GM18907 (cell line): ENCODE measurements around the gene KCNJ11.

Source experiments
- ATAC-seq: cut with Tn5 transposase; IDR thresholded peaks from one replicate; pipeline ENCODE4 v1.9.1; 2021; ENCODE audit warnings: mild to moderate bottlenecking, moderate library complexity; ENCODE audit not compliant: unreplicated experiment

KCNJ11 gene

GRCh38 chr11:17392872-17393271, 4.4 kb upstream of the KCNJ11 start:
- no peak for ATAC-seq

DNA sequence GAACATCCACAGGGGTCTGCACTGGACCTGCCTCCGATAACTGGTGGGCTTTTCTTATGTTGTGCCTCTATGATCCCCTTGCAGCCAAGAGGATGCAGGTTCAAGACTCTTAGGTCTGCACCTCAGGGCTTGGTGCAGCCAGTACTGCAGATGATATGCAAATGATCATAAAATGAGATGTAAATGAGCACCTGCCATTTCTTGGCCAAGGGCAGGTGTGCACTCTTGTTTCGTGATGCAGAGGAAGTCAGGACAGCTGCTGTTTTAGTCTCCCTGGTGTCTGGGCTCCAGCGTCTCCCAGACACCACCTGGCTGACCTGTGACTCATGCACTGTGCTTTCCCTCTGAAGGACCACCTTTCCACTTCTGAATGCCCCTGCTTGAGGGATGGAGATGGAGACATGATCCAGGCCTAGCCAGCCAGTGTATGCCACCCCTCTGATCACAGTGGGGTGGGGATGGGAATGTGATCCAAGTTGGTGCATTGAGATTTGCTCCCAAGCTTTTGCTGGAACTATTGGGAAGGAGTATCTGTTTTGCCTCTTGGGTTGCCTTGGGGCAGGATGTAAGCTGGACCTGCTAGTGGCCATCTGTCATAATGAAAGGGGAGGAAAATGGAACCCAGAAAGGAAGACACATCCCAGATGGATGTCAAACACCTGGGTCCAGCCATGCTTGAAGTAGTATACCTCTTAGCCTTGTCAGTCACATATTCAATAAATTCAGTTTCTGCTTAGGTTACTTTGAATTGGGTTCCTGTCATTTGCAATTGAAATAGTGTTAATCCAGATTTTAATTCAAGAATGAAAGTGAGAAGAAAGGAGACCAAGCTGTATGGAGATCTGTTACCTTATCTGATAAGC, 3.3 kb upstream of the KCNJ11 start:
- no peak for ATAC-seq

- no peak for ATAC-seq
Measured at GRCh38 chr11:17389957-17390649, 1.6 kb upstream of the KCNJ11 start.

- ATAC-seq, result peak; percentile 57
Measured at GRCh38 chr11:17389211-17389956, 925 bp upstream of the KCNJ11 start.

- ATAC-seq, result no peak
Measured at GRCh38 chr11:17387811-17388210, 648 bp downstream of the KCNJ11 start.

DNA sequence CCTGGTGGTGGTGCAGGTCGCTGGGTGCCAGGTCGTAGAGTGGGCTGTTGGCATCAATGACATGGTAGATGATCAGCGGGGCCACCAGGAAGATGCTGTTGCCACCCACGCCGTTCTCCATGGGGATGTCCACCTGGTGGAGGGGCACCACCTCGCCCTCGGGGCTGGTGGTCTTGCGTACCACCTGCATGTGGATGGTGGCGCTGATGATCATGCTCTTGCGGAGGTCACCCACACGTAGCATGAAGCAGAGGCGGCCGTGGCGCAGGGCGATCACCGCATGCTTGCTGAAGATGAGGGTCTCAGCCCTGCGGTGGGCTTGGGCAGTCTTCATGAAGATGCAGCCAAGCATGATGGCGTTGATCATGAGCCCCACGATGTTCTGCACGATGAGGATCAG, 1.2 kb downstream of the KCNJ11 start:
- ATAC-seq, result no peak

- peak; percentile 68 for ATAC-seq
Measured at GRCh38 chr11:17386331-17387084, 2.0 kb downstream of the KCNJ11 start.

GRCh38 chr11:17385926-17386325, 2.5 kb downstream of the KCNJ11 start:
- no peak for ATAC-seq

DNA sequence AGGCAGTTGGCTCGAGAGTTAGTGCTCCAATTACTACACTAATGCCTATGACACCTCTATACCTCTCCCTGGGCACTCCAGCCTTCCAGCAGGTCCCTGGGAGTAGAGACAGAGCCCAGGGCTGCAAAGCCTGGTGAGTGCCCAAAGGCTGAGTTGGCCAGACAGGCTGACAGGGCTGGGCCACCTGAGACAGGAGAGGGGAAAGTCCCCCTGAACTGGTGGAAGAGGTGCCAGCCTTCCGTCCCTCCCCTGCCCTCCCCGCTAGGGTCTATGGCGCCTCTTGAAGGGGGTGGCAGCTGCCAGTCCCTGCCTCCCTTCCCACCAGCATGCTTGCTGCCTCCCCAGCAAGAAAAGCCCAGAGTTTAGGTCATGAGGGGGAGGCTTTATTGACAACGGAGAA, 3.0 kb downstream of the KCNJ11 start:
- ATAC-seq, result no peak

GRCh38 chr11:17384002-17384511, 4.4 kb downstream of the KCNJ11 start:
- peak; percentile 64 for ATAC-seq

- peak; percentile 7 for ATAC-seq
Measured at GRCh38 chr11:17383461-17383860, 5.0 kb downstream of the KCNJ11 start.

DNA sequence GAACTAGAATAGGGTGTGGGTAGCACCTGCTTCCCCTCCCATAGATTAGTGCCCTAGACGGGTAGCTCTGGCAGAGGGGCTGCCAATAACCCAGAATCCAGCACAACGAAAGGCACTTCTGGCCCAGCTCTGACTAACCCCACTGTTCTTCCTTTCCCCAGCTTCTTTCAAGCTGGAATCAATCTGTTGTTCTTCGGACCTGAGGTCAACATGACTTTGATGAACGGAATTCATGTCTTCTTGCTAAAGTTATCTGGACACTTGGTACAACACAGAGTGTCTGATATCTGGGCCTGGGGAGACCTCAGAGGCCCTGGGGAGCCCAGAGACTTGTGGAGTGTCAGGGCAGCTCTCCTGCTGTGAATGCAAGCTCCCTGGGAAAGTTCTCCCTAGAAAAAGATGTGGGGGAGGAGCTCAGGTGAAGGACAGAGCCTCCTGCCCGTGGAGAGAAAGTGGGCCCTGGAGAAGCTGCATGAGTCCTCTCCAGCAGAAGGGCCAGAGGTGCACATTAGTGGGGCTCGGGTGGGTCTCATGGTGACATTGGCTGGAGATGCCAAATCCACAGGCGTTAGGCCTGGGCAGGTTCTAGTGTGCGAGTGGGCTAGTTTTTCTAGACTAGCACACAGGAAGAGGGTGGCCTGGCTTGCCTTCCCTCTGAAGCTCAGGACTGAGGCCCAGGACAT, 6.3 kb downstream of the KCNJ11 start:
- no peak for ATAC-seq

- no peak for ATAC-seq
Measured at GRCh38 chr11:17381156-17381555, 7.3 kb downstream of the KCNJ11 start.

DNA sequence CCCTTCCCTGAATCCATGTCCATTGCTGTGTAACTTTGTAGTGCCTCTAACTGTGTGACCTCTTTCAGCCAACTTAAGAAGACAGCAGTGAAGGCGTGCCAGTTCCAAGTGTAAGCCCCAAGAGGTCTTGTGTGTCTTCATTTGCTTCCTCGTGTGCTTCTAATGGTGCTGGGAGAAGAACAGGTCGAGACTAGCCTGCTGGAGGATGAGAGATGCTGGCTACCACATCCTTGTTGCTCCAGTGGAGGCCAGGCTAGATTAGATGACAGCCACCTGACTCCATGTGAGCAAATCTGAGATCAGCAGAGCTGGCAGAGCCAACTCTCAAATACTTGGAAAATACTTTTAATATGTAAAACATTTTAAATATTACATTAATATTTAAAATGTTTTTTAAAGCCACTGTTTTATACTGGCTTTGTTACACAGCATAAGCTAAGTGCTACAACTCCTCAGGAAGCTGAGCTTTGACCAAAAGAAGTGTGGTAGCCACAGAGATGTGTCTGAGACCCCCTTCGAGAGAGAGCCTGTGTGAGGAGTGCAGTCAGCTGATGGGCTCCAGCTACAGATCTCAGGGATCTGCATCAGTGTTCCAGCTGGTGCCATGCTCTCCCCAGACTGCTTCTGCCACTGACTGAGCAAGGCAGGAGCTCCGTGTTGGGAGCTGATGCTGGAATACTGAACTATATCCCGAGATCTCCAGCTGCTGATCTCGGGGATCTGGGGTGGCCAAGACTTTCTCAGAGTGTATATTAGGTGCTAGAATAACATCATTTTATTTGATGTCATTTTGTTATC, 8.9 kb downstream of the KCNJ11 start:
- no peak for ATAC-seq

GRCh38 chr11:17378655-17379054, 9.8 kb downstream of the KCNJ11 start:
- no peak for ATAC-seq

DNA sequence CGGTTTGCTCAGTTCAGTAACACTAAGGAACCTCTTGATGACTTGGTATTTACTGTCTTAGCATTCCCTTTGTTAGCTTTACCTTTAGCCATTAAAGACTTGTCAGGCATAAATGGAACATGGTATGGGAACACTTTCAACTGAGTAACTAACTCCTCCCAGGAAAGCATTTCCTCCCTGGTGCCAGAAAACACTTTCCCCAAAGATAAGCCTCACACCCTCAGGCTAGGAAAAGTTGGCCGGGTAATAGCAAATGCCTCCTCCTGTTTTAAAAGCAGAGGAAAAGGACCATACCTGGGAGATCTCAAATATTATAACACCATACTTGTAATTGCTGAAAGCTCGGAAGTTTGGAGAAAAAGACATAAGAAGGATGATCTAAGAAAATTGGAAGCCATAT, 12.0 kb downstream of the KCNJ11 start:
- no peak for ATAC-seq

GRCh38 chr11:17375547-17375946, 12.9 kb downstream of the KCNJ11 start:
- ATAC-seq, result no peak

GRCh38 chr11:17371614-17372013, 16.8 kb downstream of the KCNJ11 start:
- ATAC-seq, result no peak

DNA sequence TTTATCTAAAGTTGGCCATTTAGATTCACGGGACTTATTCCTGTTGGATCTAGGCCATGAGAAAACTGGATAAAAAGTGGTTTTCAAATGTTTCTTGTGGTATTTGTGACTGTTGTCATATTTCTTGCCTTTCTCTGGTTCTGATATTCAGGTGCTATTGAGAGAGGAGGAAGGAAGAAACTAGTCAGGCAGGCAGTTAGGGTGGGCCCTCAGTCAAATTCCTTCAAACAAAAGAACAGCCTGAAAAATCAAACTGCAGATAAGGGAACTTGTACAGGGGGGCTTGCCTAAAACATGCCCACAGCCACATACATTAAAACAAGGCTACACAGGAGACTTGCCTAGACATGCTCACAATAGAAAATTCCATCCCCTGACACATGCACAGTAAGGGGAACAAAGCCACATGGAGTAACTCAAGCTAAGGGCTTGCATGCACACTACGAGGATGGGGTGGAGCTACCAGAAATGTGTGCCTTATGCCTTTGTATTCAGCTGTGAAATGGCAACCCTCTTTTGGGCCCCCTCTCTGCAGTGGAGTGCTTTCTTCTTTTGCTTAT, 18.7 kb downstream of the KCNJ11 start:
- no peak for ATAC-seq
